T-helper 17 cell (primary cell): Measurements from ENCODE around the gene SNRNP200. TPM values are rescaled to one million over a fixed set of nuclear protein-coding genes. Genes with fewer than 3 reads are reported as not detected.
"Not testable (repeated sequence)": the region's sequence is repeated elsewhere in the genome, so short reads cannot be mapped to it uniquely, and the experiment has no call there.

ENCODE experiments used
- ATAC-seq: fragments of 150-1000 bp; cut with Tn5 transposase; 2 replicates; pipeline ENCODE4 v1.10.0; 2021; ENCODE audit warnings: mild to moderate bottlenecking, moderate library complexity
- DNase-seq, 3 donors: peaks; one replicate each; pipeline versions ENCODE4 v3.0.0 to v3.0.0-alpha.2; 2020 to 2021
- H3K9me3 ChIP-seq: one replicate; pipeline ENCODE4 v1.7.0; 2013; ENCODE audit warnings: low read length, mild to moderate bottlenecking; ENCODE audit not compliant: control insufficient read depth, poor library complexity, severe bottlenecking
- H3K27ac Mint-ChIP-seq: one replicate; pipeline ENCODE4 v1.8.0; 2022; ENCODE audit warnings: mild to moderate bottlenecking, moderate library complexity, mixed read lengths
- H3K27me3 Mint-ChIP-seq: one replicate; pipeline ENCODE4 v1.8.0; 2022; ENCODE audit warnings: mixed read lengths
- H3K36me3 Mint-ChIP-seq: one replicate; pipeline ENCODE4 v1.8.0; 2022; ENCODE audit warnings: low read depth, mixed read lengths
- H3K4me1 Mint-ChIP-seq: one replicate; pipeline ENCODE4 v1.8.0; 2022; ENCODE audit warnings: mild to moderate bottlenecking, mixed read lengths
- H3K4me3 Mint-ChIP-seq: one replicate; pipeline ENCODE4 v1.8.0; 2022; ENCODE audit warnings: mild to moderate bottlenecking, moderate library complexity, mixed read lengths
- total RNA-seq, 4 donors: library from RNA in 2 of 4; stranded (reverse) in 2 of 4; gene quantifications; one replicate each; pipeline ENCODE4 v1.2.3 and lab custom pipeline; 2022 to 2026

The SNRNP200 gene
- total RNA-seq, 2 donors from 2014 or later, result 189 to 224 TPM

- ATAC-seq, result no peak
- DNase-seq, result no peak
- H3K4me3 Mint-ChIP-seq, result no peak overlapping the region
- no peaks in the 10 kb centered on the region for H3K27me3 Mint-ChIP-seq
- H3K4me1 Mint-ChIP-seq, result peaks cover 42% of the 10 kb centered on the region
- H3K9me3 ChIP-seq, result no peaks in the 10 kb centered on the region
- no peak overlapping the region for H3K27ac Mint-ChIP-seq
- H3K36me3 Mint-ChIP-seq, result no peaks in the 10 kb centered on the region
Measured at GRCh38 chr2:96262306-96262705, 43.0 kb downstream of the SNRNP200 start.

GRCh38 chr2:96261328-96262003, 43.9 kb downstream of the SNRNP200 start:
- H3K27me3 Mint-ChIP-seq, result no peaks in the 10 kb centered on the region
- ATAC-seq, result no peak

GRCh38 chr2:96260387-96261260, 44.7 kb downstream of the SNRNP200 start:
- H3K27me3 Mint-ChIP-seq, result no peaks in the 10 kb centered on the region
- H3K36me3 Mint-ChIP-seq, result no peaks in the 10 kb centered on the region
- no peaks in the 10 kb centered on the region for H3K9me3 ChIP-seq
- H3K4me3 Mint-ChIP-seq, result no peak overlapping the region
- peak overlapping the region; percentile 63 for H3K27ac Mint-ChIP-seq
- DNase-seq, result no peak
- H3K4me1 Mint-ChIP-seq, result peaks cover 42% of the 10 kb centered on the region
- ATAC-seq, result peak; percentile 35

More at GRCh38 chr2:96261328-96262003, 43.9 kb downstream of the SNRNP200 start:
- Mint-ChIP-seq H3K36me3 (no peaks in the 10 kb centered on the region), H3K27ac (peak overlapping the region; percentile 63), H3K4me1 (peaks cover 44% of the 10 kb centered on the region), H3K4me3 (no peak overlapping the region)
- no peak for DNase-seq
- H3K9me3 ChIP-seq, result no peaks in the 10 kb centered on the region

GRCh38 chr2:96259497-96259921, 45.8 kb downstream of the SNRNP200 start:
- peak overlapping the region; percentile 65 for H3K27ac Mint-ChIP-seq

GRCh38 chr2:96258166-96259022, 47.0 kb downstream of the SNRNP200 start:
- H3K4me1 Mint-ChIP-seq, result peaks cover 35% of the 10 kb centered on the region
- peak overlapping the region; percentile 65 for H3K27ac Mint-ChIP-seq
- DNase-seq (no peak), ATAC-seq (no peak)
- H3K4me3 Mint-ChIP-seq, result no peak overlapping the region
- no peaks in the 10 kb centered on the region for H3K27me3 Mint-ChIP-seq
- H3K9me3 ChIP-seq, result no peaks in the 10 kb centered on the region
- peaks cover 3% of the 10 kb centered on the region for H3K36me3 Mint-ChIP-seq

More at GRCh38 chr2:96259497-96259921, 45.8 kb downstream of the SNRNP200 start:
- H3K9me3 ChIP-seq, result no peaks in the 10 kb centered on the region
- Mint-ChIP-seq H3K36me3 (no peaks in the 10 kb centered on the region), H3K27me3 (no peaks in the 10 kb centered on the region), H3K4me1 (peaks cover 41% of the 10 kb centered on the region), H3K4me3 (no peak overlapping the region)
- DNase-seq (no peak), ATAC-seq (no peak)

GRCh38 chr2:96257744-96258143, 47.6 kb downstream of the SNRNP200 start:
- not testable (repeated sequence) for ATAC-seq, H3K4me3 Mint-ChIP-seq, H3K36me3 Mint-ChIP-seq, DNase-seq, H3K27me3 Mint-ChIP-seq, H3K9me3 ChIP-seq
- Mint-ChIP-seq H3K4me1 (peaks cover 35% of the 10 kb centered on the region), H3K27ac (peak overlapping the region; percentile 65)

- H3K4me1 Mint-ChIP-seq, result peaks cover 29% of the 10 kb centered on the region
- DNase-seq, result no peak
- H3K27me3 Mint-ChIP-seq, result no peaks in the 10 kb centered on the region
- peak; percentile 13 for ATAC-seq
- H3K4me3 Mint-ChIP-seq, result peak overlapping the region; percentile 47
- no peaks in the 10 kb centered on the region for H3K9me3 ChIP-seq
- no peak overlapping the region for H3K27ac Mint-ChIP-seq
- peaks cover 4% of the 10 kb centered on the region for H3K36me3 Mint-ChIP-seq
Measured at GRCh38 chr2:96256611-96257113, 48.7 kb downstream of the SNRNP200 start.

GRCh38 chr2:96254571-96254970, 50.8 kb downstream of the SNRNP200 start:
- no peak for ATAC-seq
- Mint-ChIP-seq H3K27ac (no peak overlapping the region), H3K4me1 (peaks cover 19% of the 10 kb centered on the region), H3K27me3 (no peaks in the 10 kb centered on the region), H3K4me3 (no peak overlapping the region), H3K36me3 (peaks cover 4% of the 10 kb centered on the region)
- no peaks in the 10 kb centered on the region for H3K9me3 ChIP-seq
- no peak for DNase-seq

GRCh38 chr2:96253006-96253405, 52.3 kb downstream of the SNRNP200 start:
- no peaks in the 10 kb centered on the region for H3K27me3 Mint-ChIP-seq
- ATAC-seq, result no peak

GRCh38 chr2:96252526-96252925, 52.8 kb downstream of the SNRNP200 start:
- no peaks in the 10 kb centered on the region for H3K27me3 Mint-ChIP-seq
- H3K27ac Mint-ChIP-seq, result peak overlapping the region; percentile 11
- ATAC-seq, result no peak
- H3K36me3 Mint-ChIP-seq, result peaks cover 4% of the 10 kb centered on the region
- H3K4me3 Mint-ChIP-seq, result no peak overlapping the region
- H3K9me3 ChIP-seq, result no peaks in the 10 kb centered on the region
- no peak for DNase-seq
- peaks cover 18% of the 10 kb centered on the region for H3K4me1 Mint-ChIP-seq

More at GRCh38 chr2:96253006-96253405, 52.3 kb downstream of the SNRNP200 start:
- peak overlapping the region; percentile 11 for H3K27ac Mint-ChIP-seq
- H3K36me3 Mint-ChIP-seq, result peaks cover 4% of the 10 kb centered on the region
- H3K4me3 Mint-ChIP-seq, result no peak overlapping the region
- H3K4me1 Mint-ChIP-seq, result peaks cover 17% of the 10 kb centered on the region
- no peaks in the 10 kb centered on the region for H3K9me3 ChIP-seq
- DNase-seq, result no peak

- no peak overlapping the region for H3K4me3 Mint-ChIP-seq
- H3K36me3 Mint-ChIP-seq, result peaks cover 4% of the 10 kb centered on the region
- ATAC-seq (no peak), DNase-seq (no peak)
- no peaks in the 10 kb centered on the region for H3K27me3 Mint-ChIP-seq
- H3K4me1 Mint-ChIP-seq, result peaks cover 19% of the 10 kb centered on the region
- H3K27ac Mint-ChIP-seq, result peak overlapping the region; percentile 11
- H3K9me3 ChIP-seq, result no peaks in the 10 kb centered on the region
Measured at GRCh38 chr2:96251721-96252292, 53.5 kb downstream of the SNRNP200 start.

- ATAC-seq (no peak), DNase-seq (no peak)
- no peaks in the 10 kb centered on the region for H3K27me3 Mint-ChIP-seq
- H3K9me3 ChIP-seq, result no peaks in the 10 kb centered on the region
- H3K4me1 Mint-ChIP-seq, result peaks cover 20% of the 10 kb centered on the region
- H3K27ac Mint-ChIP-seq, result peak overlapping the region; percentile 43
- peaks cover 4% of the 10 kb centered on the region for H3K36me3 Mint-ChIP-seq
- H3K4me3 Mint-ChIP-seq, result no peak overlapping the region
Measured at GRCh38 chr2:96250188-96250587, 55.2 kb downstream of the SNRNP200 start.
